CD4-positive, alpha-beta T cell treated with Interleukin-6 for 4 hours (primary cell): ENCODE results near the gene VTN.
A peak's percentile ranks its signal among the peaks of the same experiment; 100 is the strongest.
"Not testable (repeated sequence)": the region's sequence is repeated elsewhere in the genome, so short reads cannot be mapped to it uniquely, and the experiment has no call there.

Experiments used
- DNase-seq: peaks from one replicate; pipeline ENCODE4 v3.0.0-alpha.2; 2020; ENCODE audit warnings: mixed read lengths

The VTN gene

GRCh38 chr17:28338769-28339212 is 31.3 kb downstream of the VTN start:
- DNase-seq: not testable (repeated sequence)

- no peak for DNase-seq
Observed at GRCh38 chr17:28338056-28338768, 31.9 kb downstream of the VTN start.

GRCh38 chr17:28335959-28336871 is 33.9 kb downstream of the VTN start:
- DNase-seq: no peak

- peak; percentile 97 for DNase-seq
Observed at GRCh38 chr17:28335201-28335958, 34.7 kb downstream of the VTN start, which contains the start of the genes IFT20 and TNFAIP1. TSS of gene IFT20 (minus strand) at chr17:28335472. CDS start at chr17:28331985, 3,487 bp downstream. TSS of gene TNFAIP1 (plus strand) at chr17:28335761. CDS start at chr17:28339522, 3,761 bp downstream.

- no peak for DNase-seq
Observed at GRCh38 chr17:28334666-28335200, 35.4 kb downstream of the VTN start.

- DNase-seq: no peak
Observed at GRCh38 chr17:28334171-28334570, 35.9 kb downstream of the VTN start.

GRCh38 chr17:28333083-28333746 is 36.9 kb downstream of the VTN start:
- no peak for DNase-seq

GRCh38 chr17:28331891-28332420 is 38.2 kb downstream of the VTN start:
- DNase-seq: no peak

- DNase-seq: no peak
Observed at GRCh38 chr17:28330671-28331070, 39.4 kb downstream of the VTN start.

- DNase-seq: no peak
Observed at GRCh38 chr17:28328325-28328724, 41.8 kb downstream of the VTN start.

- no peak for DNase-seq
Observed at GRCh38 chr17:28327709-28328108, 42.4 kb downstream of the VTN start.

GRCh38 chr17:28327031-28327607 is 43.0 kb downstream of the VTN start:
- DNase-seq: no peak

- DNase-seq: no peak
Observed at GRCh38 chr17:28326114-28326513, 44.0 kb downstream of the VTN start.

GRCh38 chr17:28325211-28325610 is 44.9 kb downstream of the VTN start:
- no peak for DNase-seq

GRCh38 chr17:28324781-28325180 is 45.3 kb downstream of the VTN start:
- no peak for DNase-seq

- no peak for DNase-seq
Observed at GRCh38 chr17:28324267-28324745, 45.8 kb downstream of the VTN start.

GRCh38 chr17:28320215-28321061 is 49.7 kb downstream of the VTN start:
- no peak for DNase-seq

- DNase-seq: no peak
Observed at GRCh38 chr17:28319598-28319935, 50.5 kb downstream of the VTN start.

- peak; percentile 96 for DNase-seq
Observed at GRCh38 chr17:28318759-28319597, 51.1 kb downstream of the VTN start, which contains the start of gene TMEM97. TSS of gene TMEM97 (plus strand) at chr17:28319200. CDS start at chr17:28319240, 40 bp downstream.
